ENCODE results near the gene BAZ1B.
"Not testable (repeated sequence)": the region's sequence is repeated elsewhere in the genome, so short reads cannot be mapped to it uniquely, and the experiment has no call there.

The BAZ1B gene

GRCh38 chr7:73423519-73424488 is 98.3 kb downstream of the BAZ1B start:
- in situ Hi-C loops (cut with HindIII; ENCODE audit: low pct_unique_long_range_greater_than_20kb, low sequenced_read_pairs): no loop called here
- TF ChIP-seq JUND (IDR thresholded peaks at IDR 0.05; ENCODE audit: low read depth): no peak
- DNase-seq (ENCODE audit: low read depth in 1 of 2, low spot score in 1 of 2): no peak

GRCh38 chr7:73420610-73421009 is 101.5 kb downstream of the BAZ1B start:
- DNase-seq (ENCODE audit: low read depth in 1 of 2, low spot score in 1 of 2); in situ Hi-C loops (cut with HindIII; ENCODE audit: low pct_unique_long_range_greater_than_20kb, low sequenced_read_pairs): not testable (repeated sequence)

GRCh38 chr7:73420016-73420415 is 102.1 kb downstream of the BAZ1B start:
- in situ Hi-C loops (cut with HindIII; ENCODE audit: low pct_unique_long_range_greater_than_20kb, low sequenced_read_pairs): not testable (repeated sequence)
- peak in 1 of 2 experiments; percentile 70 for DNase-seq (ENCODE audit: low read depth in 1 of 2, low spot score in 1 of 2)

GRCh38 chr7:73418113-73418703 is 103.9 kb downstream of the BAZ1B start:
- no peak for DNase-seq (ENCODE audit: low read depth in 1 of 2, low spot score in 1 of 2)
- in situ Hi-C loops (cut with HindIII; ENCODE audit: low pct_unique_long_range_greater_than_20kb, low sequenced_read_pairs): no loop called here
- TF ChIP-seq JUND (IDR thresholded peaks at IDR 0.05; ENCODE audit: low read depth): no peak

GRCh38 chr7:73410541-73411131 is 111.5 kb downstream of the BAZ1B start:
- DNase-seq (ENCODE audit: low read depth in 1 of 2, low spot score in 1 of 2); in situ Hi-C loops (cut with HindIII; ENCODE audit: low pct_unique_long_range_greater_than_20kb, low sequenced_read_pairs): not testable (repeated sequence)

GRCh38 chr7:73404860-73405259 is 117.2 kb downstream of the BAZ1B start:
- in situ Hi-C loops (cut with HindIII; ENCODE audit: low pct_unique_long_range_greater_than_20kb, low sequenced_read_pairs); DNase-seq (ENCODE audit: low read depth in 1 of 2, low spot score in 1 of 2): not testable (repeated sequence)

- in situ Hi-C loops (cut with HindIII; ENCODE audit: low pct_unique_long_range_greater_than_20kb, low sequenced_read_pairs); DNase-seq (ENCODE audit: low read depth in 1 of 2, low spot score in 1 of 2): not testable (repeated sequence)
These were observed 122.7 kb downstream of the BAZ1B start for GRCh38 chr7:73399185-73400050.

- in situ Hi-C loops (cut with HindIII; ENCODE audit: low pct_unique_long_range_greater_than_20kb, low sequenced_read_pairs): no loop called here
- TF ChIP-seq JUND (IDR thresholded peaks at IDR 0.05; ENCODE audit: low read depth): no peak
- no peak for DNase-seq (ENCODE audit: low read depth in 1 of 2, low spot score in 1 of 2)
These were observed 124.4 kb downstream of the BAZ1B start for GRCh38 chr7:73397521-73398281.

- no peak for TF ChIP-seq JUND (IDR thresholded peaks at IDR 0.05; ENCODE audit: low read depth)
- in situ Hi-C loops (cut with HindIII; ENCODE audit: low pct_unique_long_range_greater_than_20kb, low sequenced_read_pairs): no loop called here
- DNase-seq (ENCODE audit: low read depth in 1 of 2, low spot score in 1 of 2): no peak
These were observed 126.3 kb downstream of the BAZ1B start for GRCh38 chr7:73395538-73396503.

GRCh38 chr7:73394422-73394821 is 127.7 kb downstream of the BAZ1B start:
- no peak for DNase-seq (ENCODE audit: low read depth in 1 of 2, low spot score in 1 of 2)

GRCh38 chr7:73391396-73391795 is 130.7 kb downstream of the BAZ1B start:
- no peak for DNase-seq (ENCODE audit: low read depth in 1 of 2, low spot score in 1 of 2)
- in situ Hi-C loops (cut with HindIII; ENCODE audit: low pct_unique_long_range_greater_than_20kb, low sequenced_read_pairs): no loop called here
- TF ChIP-seq JUND (IDR thresholded peaks at IDR 0.05; ENCODE audit: low read depth): no peak

More at GRCh38 chr7:73394422-73394821, 127.7 kb downstream of the BAZ1B start:
- in situ Hi-C loops (cut with HindIII; ENCODE audit: low pct_unique_long_range_greater_than_20kb, low sequenced_read_pairs): no loop called here
- no peak for TF ChIP-seq JUND (IDR thresholded peaks at IDR 0.05; ENCODE audit: low read depth)

All from T47D (cell line).